ENCODE results near the gene PRELID2. TPM values are rescaled to one million over a fixed set of nuclear protein-coding genes. Genes with fewer than 3 reads are reported as not detected.

PRELID2 gene
- total and polyA plus RNA-seq, 8 donors = 5.2 to 12.3 (median 10.2) TPM

DNA sequence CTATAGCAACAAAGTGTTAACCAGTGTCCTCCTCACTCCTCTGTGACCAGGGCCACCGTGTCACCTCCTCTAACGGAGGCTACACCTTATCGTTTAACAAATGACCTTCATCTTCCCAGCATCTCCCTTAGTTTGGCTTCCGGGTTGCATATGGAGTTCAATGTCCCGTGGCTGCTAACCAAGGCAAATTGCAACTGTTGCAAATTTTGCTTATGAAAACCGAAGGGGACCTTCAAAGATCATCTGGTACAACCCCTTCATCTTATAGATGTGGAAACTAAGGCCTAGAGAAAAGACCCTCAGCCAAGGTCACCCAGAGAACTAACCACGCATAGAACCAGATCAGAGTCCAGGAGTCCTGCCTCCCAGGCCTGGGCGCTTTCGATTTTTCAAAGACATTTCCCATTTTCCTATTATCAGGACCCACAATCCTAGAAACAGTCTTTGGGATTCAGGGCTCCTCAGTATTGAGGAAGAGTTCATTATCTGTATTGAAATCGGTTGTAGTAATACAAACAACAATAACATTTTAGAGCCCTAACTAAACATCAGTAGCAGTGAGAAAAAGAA, 1.4 kb downstream of the PRELID2 start:
- H3K4me1 ChIP-seq = peaks cover 11 to 24% of the 10 kb centered on the region in 2 donors
- TF ChIP-seq CTCF (IDR thresholded peaks at IDR 0.05) = no peak
- H3K36me3 ChIP-seq = no peaks in the 10 kb centered on the region
- no peaks in the 10 kb centered on the region for H3K9me3 ChIP-seq
- ATAC-seq (no peak), DNase-seq (no peak)
- intact Hi-C loops (cut with DNase I) = no loop called here
- H3K27ac ChIP-seq = no peak overlapping the region
- H3K27me3 ChIP-seq = no peaks in the 10 kb centered on the region
- no peak overlapping the region for H3K4me3 ChIP-seq

DNA sequence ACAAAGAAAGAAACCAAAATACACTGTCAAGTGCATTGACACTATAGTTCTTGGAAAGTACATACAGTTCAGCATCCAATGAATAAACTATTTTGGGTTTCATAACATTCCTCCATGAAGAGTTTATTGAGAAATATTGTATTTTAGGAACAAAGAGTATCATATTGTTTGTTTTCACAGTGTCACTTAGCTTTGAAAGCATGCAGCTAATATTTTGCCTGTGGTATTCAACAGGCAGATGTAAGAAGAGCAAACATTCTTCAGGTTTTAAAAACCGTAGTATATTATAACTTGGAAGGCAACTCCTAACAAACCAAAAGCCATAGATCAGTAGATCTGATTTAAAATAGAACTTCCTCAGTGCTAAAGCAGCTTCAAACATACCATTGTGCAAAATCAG, 4.5 kb downstream of the PRELID2 start:
- Histone ChIP-seq H3K4me1 (peaks cover 11 to 18% of the 10 kb centered on the region in 2 donors), H3K4me3 (no peak overlapping the region), H3K9me3 (no peaks in the 10 kb centered on the region), H3K27ac (no peak overlapping the region), H3K36me3 (no peaks in the 10 kb centered on the region), H3K27me3 (no peaks in the 10 kb centered on the region)
- DNase-seq (no peak), ATAC-seq (no peak)
- intact Hi-C loops (cut with DNase I) = no loop called here
- TF ChIP-seq CTCF (IDR thresholded peaks at IDR 0.05) = no peak

DNA sequence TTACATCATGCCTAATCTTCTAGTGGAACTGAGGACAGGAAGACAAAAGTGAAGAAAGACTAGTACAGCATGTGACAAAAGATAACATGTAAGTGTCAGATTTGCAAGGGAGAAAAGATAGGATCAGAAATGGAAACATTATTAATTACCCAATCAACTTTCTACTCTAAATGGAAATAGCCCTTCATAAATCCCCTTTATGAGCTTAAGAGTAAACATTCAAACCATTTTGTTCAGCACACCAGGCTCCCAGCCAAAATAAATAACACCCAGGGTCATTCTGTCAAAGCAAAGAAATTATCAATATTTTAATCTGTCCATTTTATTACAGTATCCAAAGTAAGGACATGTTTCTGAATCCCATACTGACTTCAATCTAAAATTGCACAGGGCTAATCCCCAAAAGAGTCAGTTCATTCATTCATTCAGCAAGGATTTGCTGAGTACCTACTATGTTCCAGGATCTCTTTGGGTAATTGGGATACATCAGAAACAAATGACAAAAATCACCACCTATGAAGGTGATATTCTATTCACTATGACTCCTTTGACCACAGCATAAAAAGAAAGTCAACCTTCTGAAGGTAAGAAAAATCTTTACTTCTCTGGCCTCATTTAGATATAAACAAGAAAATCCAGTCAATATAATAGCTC, 5.3 kb downstream of the PRELID2 start:
- H3K4me1 ChIP-seq = peaks cover 11 to 19% of the 10 kb centered on the region in 2 donors
- no peaks in the 10 kb centered on the region for H3K27me3 ChIP-seq
- no peak overlapping the region for H3K27ac ChIP-seq
- DNase-seq = no peak
- no peak overlapping the region for H3K4me3 ChIP-seq
- H3K36me3 ChIP-seq = no peaks in the 10 kb centered on the region
- H3K9me3 ChIP-seq = no peaks in the 10 kb centered on the region
- intact Hi-C loops (cut with DNase I) = loop anchor here in 1 of 2 donors (10.0 kb wide), 1 partner anchor 135 kb away; no protein-coding TSS in a partner anchor
- no peak for ATAC-seq
- no peak for TF ChIP-seq CTCF (IDR thresholded peaks at IDR 0.05)

- Histone ChIP-seq H3K27me3 (no peaks in the 10 kb centered on the region), H3K9me3 (no peaks in the 10 kb centered on the region), H3K36me3 (no peaks in the 10 kb centered on the region), H3K4me1 (peaks cover 11 to 12% of the 10 kb centered on the region in 2 donors), H3K4me3 (no peak overlapping the region), H3K27ac (no peak overlapping the region)
- ATAC-seq = no peak
- no peak for DNase-seq
- intact Hi-C loops (cut with DNase I) = loop anchor here in 1 of 2 donors (10.0 kb wide), 1 partner anchor 132 kb away; no protein-coding TSS in a partner anchor
- TF ChIP-seq CTCF (IDR thresholded peaks at IDR 0.05) = no peak
Observed at GRCh38 chr5:145826895-145827674, 8.1 kb downstream of the PRELID2 start.

GRCh38 chr5:145825751-145826180, 9.4 kb downstream of the PRELID2 start:
- peak; percentile 43 to 62 for TF ChIP-seq CTCF (IDR thresholded peaks at IDR 0.05)
- Histone ChIP-seq H3K4me3 (no peak overlapping the region), H3K4me1 (peaks cover 5 to 8% of the 10 kb centered on the region in 2 donors), H3K36me3 (no peaks in the 10 kb centered on the region), H3K27ac (no peak overlapping the region), H3K27me3 (no peaks in the 10 kb centered on the region), H3K9me3 (no peaks in the 10 kb centered on the region)
- ATAC-seq = peak; percentile 68
- DNase-seq = peak in 2 of 4 donors; percentile 53 to 63
- intact Hi-C loops (cut with DNase I) = loop anchor here in 1 of 2 donors (10.0 kb wide), 1 partner anchor 131 kb away; no protein-coding TSS in a partner anchor

Data from left lung (tissue), 10 donors.